GM06990 (cell line): ENCODE measurements around the gene CRP.

Experiments
- DNase-seq: peaks from one replicate; pipeline ENCODE4 v3.0.0-alpha.2; 2011; ENCODE audit not compliant: insufficient read length; ENCODE audit errors: extremely low read depth
- H3K27me3 ChIP-seq: replicated peaks from 2 replicates; pipeline ENCODE4 v1.6.0; 2011; ENCODE audit warnings: low read length; ENCODE audit not compliant: control insufficient read depth, insufficient read depth
- H3K36me3 ChIP-seq: 2 replicates; pipeline ENCODE4 v1.5.1; 2011; ENCODE audit warnings: low read length; ENCODE audit not compliant: control insufficient read depth, insufficient read depth
- H3K4me3 ChIP-seq: replicated peaks from 2 replicates; pipeline ENCODE4 v1.5.1; 2011; ENCODE audit warnings: low read depth, mild to moderate bottlenecking, control low read depth, low read length
- TF ChIP-seq, protein P1 (sequence below): IDR thresholded peaks from 2 replicates; pipeline ENCODE4 v1.5.1; 2011; ENCODE audit warnings: low read length, control low read depth, mild to moderate bottlenecking, inconsistent platforms; ENCODE audit not compliant: insufficient read depth, poor library complexity, severe bottlenecking

The CRP gene

GRCh38 chr1:159699653-159700052 is 14.7 kb downstream of the CRP start:
- DNase-seq = no peak

DNA sequence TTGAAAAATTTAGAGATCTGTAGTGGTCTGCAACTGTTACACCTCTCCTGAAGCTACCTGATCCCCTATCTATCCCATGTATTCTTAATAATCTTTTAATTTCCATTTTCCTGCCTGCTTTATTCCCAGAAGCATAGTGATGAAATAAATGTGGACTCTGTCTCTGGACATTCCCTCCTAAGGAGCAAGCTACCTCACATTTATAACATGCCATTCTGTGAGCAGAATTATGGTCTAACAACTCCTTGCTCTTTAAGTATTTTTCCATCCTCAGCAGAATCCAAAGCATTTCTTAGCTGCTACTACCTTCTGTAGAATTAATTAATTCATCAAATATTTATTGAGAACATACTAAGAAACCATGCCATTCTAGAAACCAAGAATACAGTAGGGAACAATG is 15.1 kb downstream of the CRP start:
- no peak for DNase-seq
- Histone ChIP-seq H3K36me3 (no peaks in the 10 kb centered on the region), H3K27me3 (no peaks in the 10 kb centered on the region; the same call in 1 of the 2 replicates), H3K4me3 (no peak overlapping the region)
- TF ChIP-seq, protein P1, sequence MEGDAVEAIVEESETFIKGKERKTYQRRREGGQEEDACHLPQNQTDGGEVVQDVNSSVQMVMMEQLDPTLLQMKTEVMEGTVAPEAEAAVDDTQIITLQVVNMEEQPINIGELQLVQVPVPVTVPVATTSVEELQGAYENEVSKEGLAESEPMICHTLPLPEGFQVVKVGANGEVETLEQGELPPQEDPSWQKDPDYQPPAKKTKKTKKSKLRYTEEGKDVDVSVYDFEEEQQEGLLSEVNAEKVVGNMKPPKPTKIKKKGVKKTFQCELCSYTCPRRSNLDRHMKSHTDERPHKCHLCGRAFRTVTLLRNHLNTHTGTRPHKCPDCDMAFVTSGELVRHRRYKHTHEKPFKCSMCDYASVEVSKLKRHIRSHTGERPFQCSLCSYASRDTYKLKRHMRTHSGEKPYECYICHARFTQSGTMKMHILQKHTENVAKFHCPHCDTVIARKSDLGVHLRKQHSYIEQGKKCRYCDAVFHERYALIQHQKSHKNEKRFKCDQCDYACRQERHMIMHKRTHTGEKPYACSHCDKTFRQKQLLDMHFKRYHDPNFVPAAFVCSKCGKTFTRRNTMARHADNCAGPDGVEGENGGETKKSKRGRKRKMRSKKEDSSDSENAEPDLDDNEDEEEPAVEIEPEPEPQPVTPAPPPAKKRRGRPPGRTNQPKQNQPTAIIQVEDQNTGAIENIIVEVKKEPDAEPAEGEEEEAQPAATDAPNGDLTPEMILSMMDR = no peak

More at GRCh38 chr1:159699653-159700052, 14.7 kb downstream of the CRP start:
- Histone ChIP-seq H3K4me3 (no peak overlapping the region), H3K36me3 (no peaks in the 10 kb centered on the region), H3K27me3 (no peaks in the 10 kb centered on the region; the same call in none of the 2 replicates)
- TF ChIP-seq, protein P1 = no peak

DNA sequence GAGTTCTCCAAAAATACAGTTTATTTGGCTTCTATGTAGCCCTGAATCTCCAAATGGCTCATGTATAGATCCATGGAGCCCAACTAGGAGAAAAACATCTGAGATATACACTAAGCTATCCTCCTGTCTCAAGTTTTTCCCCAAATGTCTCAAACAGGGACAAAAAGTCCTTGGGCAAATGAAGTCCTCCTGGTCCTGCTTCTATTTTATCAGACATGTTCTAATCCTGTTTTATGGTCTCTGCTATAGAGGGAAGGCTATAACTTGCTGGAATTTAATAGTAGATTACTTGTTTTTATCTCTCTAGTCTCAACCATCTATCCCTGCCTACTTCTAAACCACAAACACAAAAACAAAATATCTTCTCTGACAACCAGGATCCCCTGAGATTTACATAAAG is 26.9 kb downstream of the CRP start:
- DNase-seq = no peak
- Histone ChIP-seq H3K27me3 (no peaks in the 10 kb centered on the region; the same call in 1 of the 2 replicates), H3K4me3 (no peak overlapping the region), H3K36me3 (no peaks in the 10 kb centered on the region)
- TF ChIP-seq, protein P1 = no peak

DNA sequence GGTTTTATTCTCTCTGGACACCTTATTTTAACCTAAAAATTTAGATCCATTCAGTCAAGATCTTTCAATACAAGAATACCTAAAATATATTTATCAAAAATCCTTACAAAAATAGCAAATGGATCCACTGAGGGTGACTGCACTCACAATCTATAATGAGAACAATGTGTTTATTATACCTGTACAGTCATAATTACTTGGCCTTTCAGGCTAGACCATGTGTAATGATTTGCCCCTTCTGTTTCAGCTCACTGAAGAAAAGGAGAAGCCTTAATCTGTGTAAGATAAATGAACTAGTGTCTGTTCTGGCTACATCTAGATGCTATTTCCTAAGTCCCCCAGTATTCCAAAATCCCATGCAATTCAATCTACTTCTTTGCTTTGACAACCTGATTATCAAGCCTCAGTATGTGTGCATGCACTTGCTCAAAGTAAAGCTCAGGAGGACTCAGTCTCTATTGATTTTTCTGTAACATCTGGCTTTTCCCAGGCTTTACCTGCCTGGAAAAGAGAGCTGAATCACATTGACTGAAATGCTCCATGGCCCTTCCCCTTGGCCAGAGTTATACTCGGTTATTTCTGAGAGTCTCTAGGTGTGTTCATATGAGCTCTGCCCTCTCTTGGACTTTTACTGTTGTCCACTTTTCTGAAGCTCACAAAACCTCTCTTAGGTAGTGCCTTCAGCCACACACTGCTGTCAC is 27.6 kb downstream of the CRP start:
- TF ChIP-seq, protein P1 = no peak
- H3K27me3 ChIP-seq = no peaks in the 10 kb centered on the region; the same call in 1 of the 2 replicates
- no peak overlapping the region for H3K4me3 ChIP-seq
- no peak for DNase-seq
- H3K36me3 ChIP-seq = no peaks in the 10 kb centered on the region

DNA sequence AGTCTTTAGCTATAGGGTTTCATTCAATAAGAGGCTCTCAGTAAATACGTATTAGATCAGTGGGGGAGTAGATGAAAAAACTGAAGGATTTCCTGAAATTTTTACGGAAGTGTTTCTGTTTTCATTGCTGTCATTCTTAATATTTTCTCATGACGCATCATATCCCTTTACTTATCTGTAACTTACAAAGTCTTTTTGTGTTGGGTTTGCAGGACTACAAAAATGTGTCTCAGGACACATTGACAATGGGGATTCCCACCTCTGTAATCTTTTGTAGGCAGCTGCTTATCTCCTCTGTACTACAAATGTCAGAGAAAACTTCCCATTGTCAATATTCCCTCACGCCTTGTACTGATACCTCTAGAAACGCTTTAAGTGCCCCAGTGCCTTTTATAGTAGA is 35.5 kb downstream of the CRP start:
- Histone ChIP-seq H3K4me3 (no peak overlapping the region), H3K27me3 (no peaks in the 10 kb centered on the region), H3K36me3 (no peaks in the 10 kb centered on the region)
- TF ChIP-seq, protein P1 = no peak
- DNase-seq = no peak
